HG02759 (cell line): ENCODE measurements around the gene PCK2.
"Not testable (repeated sequence)": the region's sequence is repeated elsewhere in the genome, so short reads cannot be mapped to it uniquely, and the experiment has no call there.

Source experiments
- ATAC-seq: cut with Tn5 transposase; IDR thresholded peaks from one replicate; pipeline ENCODE4 v1.9.1; 2021; ENCODE audit warnings: mild to moderate bottlenecking, moderate library complexity; ENCODE audit not compliant: unreplicated experiment

The PCK2 gene

DNA sequence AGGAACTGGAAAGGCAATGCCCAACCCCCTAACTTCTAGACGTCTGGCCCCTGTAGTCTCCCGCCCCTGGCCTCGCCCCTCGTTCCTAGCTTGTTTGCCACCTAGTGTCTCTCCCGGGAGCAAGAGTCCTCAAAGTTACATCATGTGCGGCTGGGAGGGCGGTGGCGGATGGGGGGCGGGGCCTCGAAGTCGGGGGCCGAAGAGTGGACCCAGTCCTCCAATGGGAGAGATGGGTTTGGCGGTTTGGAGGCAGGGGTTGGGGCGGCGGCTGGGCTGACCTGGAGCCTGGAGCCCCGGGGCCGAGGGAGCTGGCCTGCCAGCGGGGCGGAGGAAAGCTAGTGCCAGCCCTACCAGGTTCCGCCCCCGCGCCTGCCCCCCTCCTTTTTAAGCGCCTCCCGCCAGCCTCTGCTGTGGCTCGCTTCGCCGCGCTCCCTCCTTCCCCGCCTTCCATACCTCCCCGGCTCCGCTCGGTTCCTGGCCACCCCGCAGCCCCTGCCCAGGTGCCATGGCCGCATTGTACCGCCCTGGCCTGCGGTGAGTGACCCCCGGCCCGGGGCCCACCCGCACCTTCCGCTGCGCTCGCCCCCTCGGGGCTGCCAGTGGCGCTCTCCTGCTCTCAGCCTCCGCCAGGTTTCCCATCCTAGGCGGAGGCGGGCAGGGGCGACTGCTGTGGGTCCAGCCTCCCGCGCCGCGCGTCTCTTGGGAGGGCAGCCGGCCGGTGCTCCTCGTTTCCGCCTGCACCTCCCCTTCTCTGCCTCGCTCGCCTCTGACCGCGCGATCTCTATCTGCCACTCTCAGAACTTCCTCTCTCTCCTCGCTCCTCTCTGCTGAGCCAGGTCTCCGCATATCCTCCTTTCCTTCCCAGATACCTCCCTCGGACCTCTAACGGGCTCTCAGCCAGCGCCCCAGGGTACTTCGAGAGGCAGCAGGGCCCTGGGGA is at the start of gene PCK2:
Gene PCK2 (plus strand): TSS at position 411 of the 940 bp plus-strand sequence. CDS start 95 bp downstream, at position 506.
- peak; percentile 49 for ATAC-seq

DNA sequence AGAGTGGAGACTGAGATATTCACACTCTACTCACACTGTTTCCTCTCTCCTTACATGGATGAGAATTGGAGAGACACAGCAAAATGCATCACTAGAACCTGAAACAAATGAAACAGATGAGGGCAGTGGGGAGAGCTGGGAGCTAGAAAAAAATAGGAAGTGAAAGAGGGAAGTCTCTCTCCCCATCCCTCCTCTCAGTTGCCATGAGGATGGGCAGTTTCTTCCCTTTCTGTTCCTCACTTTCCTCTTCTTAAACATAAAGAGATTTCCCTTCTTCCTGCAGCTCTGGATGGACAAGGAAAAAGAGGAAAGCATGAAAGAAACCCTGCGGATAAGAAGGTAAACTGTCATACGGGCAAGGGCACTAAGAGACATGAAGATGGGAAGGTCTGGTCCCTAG is 45.1 kb upstream of the PCK2 start:
- not testable (repeated sequence) for ATAC-seq

DNA sequence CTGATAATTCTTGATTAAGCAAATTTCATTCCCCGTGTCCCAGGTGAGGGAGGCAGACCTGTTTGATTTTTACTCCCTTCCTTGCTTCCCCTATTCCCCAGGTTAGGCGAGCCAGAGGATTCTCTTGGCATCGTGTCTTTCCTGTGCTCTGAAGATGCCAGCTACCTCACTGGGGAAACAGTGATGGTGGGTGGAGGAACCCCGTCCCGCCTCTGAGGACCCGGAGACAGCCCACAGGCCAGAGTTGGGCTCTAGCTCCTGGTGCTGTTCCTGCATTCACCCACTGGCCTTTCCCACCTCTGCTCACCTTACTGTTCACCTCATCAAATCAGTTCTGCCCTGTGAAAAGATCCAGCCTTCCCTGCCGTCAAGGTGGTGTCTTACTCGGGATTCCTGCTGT is 43.4 kb upstream of the PCK2 start:
- not testable (repeated sequence) for ATAC-seq

DNA sequence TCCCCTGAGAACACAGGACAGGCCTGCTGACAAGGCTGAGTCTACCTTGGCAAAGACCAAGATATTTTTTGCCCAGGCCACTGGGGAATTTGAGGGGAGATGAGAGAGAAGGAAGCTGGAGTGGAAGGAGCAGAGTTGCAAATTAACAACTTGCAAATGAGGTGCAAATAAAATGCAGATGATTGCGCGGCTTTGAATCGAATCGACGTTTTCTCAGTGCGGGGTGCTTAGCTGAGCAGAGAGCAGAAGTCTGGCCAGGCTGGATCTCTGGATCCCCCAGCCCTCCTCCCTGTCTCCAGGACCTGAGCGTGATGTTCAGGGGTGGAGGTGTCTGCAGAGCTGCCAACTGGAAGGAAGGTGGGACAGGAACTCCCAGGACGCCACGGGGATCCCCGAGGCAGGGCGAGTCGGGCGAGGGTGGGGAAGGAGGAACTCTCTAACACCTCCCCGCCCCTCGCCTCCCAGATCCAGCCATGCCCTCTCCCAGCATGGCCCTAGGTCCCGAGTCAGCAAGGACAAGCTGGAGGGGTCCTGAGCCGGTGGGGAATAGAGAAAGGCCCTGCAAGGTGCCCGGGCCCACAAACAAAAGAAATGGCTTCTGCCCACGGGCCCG is 42.8 kb upstream of the PCK2 start:
- ATAC-seq = peak; percentile 28

DNA sequence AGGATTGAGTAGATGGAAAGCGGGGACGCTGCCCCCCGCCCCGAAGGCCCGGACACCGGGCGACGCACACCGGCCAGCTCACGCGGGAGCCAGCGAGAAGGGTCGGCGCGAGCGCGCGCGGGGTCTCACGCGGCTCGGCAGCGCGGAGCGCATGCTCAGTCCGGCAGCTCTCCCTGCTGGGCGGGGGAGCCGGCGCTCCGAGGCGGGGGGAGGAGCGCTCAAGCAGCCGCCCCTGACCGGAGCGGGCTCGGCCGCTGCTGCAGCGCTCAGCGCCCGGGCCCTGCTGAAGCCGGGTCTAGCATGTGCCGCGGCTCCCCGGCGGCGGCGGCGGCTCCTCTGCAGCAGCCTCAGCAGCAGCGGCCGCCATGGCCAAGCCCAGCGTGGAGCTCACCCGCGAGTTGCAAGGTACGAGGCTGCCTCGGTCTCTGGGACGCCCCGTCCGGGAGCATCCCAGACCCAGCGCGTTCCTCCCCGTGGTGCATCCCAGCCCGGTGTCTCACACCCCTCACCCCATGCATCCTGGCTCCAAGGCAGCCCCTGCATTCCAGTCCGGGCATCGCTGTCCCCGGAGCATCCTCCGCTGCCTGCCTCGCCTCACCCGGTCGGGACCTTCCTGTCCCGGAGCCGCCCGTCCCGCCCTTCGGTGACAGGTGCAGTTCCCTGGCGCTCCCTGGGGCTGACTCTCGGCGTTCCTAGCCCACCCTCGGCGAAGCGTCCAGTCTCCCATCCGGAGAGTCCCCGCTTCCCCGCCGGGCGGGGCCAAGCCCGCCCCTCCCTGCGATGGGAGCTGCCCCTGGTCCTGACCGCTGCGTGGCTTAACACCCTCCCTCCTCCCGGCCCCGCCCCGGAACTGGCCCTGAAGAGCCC is 42.1 kb upstream of the PCK2 start, which contains the start of gene CARMIL3:
Gene CARMIL3 (plus strand): TSS at position 221 of the 867 bp plus-strand sequence. CDS start 145 bp downstream, at position 366.
- peak; percentile 87 for ATAC-seq

DNA sequence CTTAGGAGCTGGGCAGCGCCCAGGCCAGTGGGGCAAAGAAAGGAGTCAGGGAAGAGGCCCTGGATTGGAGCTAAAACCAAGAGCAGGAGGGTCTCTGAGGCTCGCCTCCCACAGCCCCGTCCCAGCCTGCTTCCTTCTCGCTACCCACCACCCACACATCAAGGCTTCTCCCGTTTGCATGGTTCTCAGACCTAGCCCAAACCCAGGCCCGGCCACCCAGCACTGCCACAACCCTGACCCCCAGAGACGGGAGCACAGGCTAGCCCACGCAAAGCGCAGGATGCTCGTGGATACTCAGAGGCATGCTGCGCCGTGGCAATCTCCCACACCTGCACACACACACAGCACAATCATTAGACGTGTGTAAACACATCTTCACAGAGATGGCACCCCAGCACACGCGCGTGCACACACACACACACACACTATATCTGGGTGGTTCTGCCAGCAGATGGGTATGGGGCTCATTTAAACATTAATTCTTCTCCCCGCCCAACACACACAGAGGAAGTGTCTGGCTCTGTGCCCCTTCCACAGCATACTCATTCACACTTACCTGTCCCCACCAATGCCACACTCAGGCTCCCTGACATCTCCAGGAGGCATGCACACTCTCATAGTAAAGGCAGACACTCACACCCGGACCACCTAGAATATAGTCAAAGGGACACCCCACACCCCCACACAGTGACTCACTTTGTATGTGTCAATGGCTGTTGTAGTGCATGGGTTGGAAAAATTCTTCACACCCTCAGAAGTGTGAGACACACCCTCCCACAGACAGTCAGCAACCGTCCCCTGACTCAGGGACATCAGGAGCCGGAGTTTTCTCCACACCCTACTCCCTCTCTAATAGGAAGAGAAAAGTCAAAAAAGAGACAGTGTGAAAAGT is 41.2 kb upstream of the PCK2 start:
- no peak for ATAC-seq

DNA sequence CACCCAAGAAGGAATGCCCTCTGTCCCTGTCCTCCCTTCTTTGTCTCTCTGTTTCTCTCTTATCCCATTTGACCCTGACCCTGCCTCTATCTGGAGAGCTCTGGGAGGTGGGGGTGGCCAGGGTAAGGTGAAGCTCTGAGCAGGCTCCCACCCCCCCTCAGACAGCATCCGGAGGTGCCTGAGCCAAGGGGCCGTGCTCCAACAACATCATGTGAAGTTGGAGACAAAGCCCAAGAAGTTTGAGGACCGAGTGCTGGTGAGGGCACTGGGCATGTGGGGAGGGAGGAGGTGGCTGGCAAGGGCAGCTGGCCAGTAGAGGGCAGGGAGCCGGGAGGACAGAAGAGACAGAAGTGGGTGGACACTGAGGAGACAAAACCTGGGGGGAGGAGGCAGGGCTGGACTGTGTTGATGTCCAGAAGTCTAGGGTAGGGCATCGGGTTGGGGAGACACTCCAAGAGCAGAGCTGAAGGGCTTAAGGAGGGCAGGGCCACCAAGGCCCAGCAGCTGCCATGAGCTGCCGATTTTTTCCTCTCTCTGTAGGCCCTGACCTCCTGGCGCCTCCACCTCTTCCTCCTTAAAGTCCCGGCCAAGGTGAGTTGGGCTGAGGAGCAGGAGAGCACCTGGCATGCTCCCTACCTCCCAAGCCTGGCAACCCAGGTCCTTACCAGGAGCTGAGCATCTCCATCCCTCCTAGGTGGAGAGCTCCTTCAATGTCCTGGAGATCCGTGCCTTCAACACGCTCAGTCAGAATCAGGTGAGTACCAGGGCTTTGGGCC is 40.4 kb upstream of the PCK2 start:
- no peak for ATAC-seq

DNA sequence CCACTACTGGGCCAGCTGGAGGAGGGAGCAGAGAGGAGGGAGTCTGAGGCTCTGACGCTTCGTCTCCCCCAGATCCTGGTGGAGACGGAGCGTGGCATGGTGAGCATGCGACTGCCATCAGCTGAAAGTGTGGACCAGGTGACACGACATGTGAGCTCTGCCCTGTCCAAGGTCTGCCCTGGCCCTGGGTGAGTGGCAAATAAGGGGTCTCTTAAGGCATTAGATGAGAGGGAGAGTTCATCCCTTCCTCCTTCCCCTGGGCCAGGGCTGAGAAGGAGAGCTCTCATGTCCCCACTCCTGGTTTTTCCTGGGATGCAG is 39.8 kb upstream of the PCK2 start:
- ATAC-seq = no peak

DNA sequence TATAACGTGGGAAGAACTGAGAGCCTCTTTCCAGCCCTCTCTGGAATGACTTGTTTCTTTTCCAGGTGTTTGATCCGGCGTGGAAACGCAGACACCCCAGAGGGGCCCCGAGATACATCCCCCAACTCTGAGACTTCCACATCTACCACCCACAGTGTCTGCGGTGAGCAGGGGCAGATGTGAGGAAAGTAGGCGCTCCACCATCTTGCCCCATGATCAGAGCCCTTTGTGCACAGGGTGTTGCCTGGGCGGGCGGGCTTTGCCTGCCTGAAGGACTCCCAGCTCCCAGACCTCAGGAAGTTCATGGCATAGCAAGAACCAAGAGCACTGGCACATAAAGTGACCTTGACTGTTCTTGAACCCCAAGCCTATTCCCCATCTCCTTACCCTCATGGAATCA is 39.5 kb upstream of the PCK2 start:
- no peak for ATAC-seq

DNA sequence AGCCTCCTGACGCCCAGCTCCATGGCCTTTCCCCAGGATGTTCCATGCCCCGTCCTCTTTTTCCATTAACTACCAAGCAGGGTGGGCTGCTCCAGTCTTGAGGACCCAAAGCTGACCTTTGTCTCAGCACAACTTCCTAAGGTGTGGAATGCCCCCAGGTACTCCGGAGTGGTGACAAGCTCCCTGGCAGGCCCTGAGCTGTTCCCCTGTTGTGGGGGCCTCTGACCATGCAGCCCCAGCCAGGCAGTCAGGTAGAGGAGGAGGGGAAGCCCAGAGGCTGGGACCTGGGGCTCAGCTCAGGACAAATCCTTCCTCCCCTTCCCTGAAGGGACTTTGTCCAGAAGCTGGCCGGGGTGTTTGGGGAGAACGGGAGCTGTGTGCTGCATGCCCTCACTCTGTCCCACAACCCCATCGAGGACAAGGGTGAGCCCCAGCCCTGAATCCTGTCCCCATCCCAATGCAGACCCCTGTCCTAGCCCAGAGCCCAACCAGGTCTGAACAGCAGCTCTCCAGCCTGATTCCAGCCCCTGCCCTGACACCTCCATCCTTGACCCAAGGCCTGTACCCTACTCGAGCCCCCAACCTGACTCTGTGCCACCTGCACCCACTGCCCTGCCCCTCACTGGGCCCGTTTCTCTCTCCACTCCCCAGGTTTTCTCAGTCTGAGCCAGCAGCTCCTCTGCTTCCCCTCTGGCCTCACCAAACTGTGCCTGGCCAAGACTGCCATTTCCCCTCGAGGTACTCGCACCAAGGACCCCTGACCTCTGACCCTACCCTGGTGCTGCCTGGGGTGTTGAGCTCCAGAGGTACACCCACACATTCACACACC is 37.9 kb upstream of the PCK2 start:
- ATAC-seq = no peak

DNA sequence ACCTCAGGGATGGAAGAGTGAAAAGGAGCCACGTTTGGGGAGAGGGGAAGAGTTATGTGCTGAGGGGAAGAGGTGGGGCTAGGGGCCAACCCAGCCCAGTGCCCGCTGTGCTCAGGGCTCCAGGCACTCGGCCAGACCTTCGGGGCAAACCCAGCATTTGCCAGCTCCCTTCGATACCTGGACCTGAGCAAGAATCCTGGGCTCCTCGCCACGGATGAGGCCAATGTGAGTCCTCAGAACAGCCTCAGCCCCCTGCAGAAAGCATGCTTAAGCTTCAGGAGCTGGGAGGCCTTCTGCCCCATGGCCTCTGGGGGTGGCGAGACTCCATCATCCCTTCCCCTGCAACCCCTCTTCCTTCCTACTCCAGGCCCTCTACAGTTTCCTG is 37.3 kb upstream of the PCK2 start:
- no peak for ATAC-seq

DNA sequence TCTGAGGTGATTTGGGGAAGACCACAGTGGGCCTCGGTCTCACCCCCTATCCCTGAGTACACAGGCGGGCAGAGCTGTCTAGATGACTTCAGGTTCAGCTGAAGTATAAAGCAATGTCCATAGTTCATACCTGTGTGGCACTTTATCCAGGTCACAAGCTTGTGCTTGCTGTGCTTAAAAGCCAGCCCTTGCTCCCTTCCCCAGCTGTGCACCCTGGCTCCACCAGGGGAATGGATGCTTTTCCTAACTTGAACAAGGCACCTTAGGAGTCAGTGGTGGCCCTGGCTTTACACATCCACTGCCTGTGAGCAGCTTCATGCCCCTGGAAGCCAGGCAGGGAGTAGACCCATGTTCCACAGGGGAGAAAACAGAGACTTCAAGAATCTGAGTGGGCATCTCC is 36.8 kb upstream of the PCK2 start:
- ATAC-seq = no peak

DNA sequence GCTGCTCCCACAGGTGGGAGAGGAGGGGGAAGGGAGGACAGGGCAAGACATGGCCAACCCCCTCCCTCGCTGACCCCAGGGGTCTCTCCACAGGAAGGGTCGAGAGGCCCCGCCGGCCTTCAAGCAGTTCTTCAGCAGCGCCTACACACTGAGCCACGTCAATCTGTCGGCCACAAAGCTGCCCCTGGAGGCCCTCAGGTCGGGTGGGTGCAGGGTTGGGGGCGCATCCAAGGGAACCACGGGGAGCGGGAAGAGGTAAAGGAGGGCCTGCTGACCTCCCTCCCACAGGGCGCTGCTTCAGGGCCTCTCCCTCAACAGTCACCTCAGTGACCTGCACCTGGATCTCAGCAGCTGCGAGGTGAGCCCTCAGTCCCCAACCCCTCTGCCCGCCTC is 36.2 kb upstream of the PCK2 start:
- ATAC-seq = no peak

DNA sequence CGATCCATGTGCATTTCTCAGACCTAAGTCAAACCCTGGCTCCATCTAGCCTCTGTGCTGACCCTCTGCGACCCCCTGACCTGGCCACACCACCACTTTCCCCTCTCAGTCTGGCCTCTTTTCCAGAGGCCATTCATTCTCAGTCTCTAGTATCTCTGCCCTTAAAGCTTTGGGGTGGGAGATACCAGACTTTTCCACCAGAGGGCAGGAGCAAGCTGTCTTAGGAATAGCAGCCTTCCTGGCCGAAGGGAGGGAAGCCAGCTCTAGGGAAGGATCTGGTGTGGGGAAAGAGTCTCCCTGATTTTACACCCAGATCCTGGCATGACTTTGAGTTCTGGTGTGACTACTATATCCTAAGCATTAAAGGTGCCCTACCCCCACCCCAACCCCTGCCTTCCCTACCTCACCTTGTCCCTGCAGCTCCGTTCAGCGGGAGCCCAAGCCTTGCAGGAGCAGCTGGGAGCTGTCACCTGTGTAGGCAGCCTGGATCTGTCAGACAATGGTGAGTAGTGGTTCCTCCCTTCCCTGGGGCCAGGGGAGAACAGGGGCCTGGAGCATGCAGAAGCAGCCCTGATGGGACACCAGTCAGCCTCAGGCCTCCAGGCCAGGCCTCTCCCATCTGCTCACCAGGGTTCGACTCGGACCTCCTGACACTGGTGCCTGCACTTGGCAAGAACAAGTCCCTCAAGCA is 35.7 kb upstream of the PCK2 start:
- ATAC-seq = no peak

DNA sequence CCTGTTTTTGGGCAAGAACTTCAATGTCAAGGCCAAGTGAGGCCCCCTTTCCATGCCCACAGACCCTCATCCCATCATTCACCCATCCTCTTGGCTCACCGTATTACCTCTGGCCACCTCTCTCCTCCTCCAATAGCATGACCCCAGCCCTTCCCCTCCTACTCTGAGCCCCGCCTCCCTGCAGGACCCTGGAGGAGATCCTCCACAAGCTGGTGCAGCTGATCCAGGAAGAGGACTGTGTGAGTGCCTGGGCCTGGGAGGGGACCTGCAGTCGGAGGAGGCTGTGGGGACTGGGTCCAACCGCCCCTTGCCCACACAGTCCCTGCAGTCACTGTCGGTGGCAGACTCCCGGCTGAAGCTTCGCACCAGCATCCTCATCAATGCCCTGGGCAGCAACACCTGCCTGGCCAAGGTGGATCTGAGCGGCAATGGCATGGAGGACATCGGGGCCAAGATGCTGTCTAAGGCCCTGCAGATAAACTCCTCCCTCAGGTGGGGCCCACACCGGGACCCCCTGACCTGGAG is 35.1 kb upstream of the PCK2 start:
- ATAC-seq = no peak

DNA sequence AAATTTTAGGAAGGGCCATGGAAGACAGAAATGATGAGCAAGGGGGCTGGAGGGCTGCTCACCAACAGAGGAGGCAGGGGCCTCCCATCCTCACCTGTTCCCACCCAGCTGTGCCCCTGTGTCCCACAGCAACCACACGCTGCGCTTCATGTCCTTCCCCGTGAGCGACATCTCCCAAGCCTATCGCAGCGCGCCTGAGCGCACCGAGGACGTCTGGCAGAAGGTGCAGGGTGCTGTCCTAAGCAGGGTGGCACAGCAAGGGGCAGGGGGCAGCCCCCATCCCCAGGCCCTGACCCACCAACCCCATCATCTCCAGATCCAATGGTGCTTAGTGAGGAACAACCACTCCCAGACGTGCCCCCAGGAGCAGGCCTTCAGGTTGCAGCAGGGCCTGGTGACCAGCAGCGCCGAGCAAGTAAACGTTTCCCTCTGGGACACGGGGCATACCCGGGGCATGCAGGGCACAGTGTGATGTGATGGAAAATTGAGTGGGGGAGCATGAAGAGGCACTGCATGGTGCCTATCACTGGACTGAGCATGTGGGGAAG is 34.2 kb upstream of the PCK2 start:
- no peak for ATAC-seq

DNA sequence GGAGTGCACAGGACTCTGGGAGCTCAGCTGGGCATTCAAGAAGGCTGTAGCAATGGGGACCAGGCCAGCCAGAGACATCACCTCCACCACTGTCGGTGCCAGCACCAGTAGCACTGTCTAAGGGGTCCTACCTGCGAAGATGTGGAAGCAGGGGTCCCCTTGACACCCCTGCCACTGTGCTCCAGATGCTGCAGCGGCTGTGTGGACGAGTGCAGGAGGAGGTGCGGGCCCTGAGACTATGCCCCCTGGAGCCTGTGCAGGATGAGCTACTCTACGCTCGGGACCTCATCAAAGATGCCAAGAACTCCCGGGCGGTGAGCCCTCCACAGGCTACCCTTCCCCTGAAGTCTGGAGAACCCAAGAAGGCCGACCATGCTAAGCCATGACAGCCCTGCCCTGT is 33.7 kb upstream of the PCK2 start:
- no peak for ATAC-seq
